Activated CD4-positive, alpha-beta T cell treated with anti-CD3 and anti-CD28 coated beads, Interleukin-2, amount 10 ng/mL, durations not matched to agents 24 days and 14 days (primary cell): ENCODE measurements around the gene CELF2. TPM values are rescaled to one million over a fixed set of nuclear protein-coding genes. Genes with fewer than 3 reads are reported as not detected.

Experiments
- DNase-seq: peaks from one replicate; pipeline ENCODE4 v3.0.0; 2022
- H3K27ac Mint-ChIP-seq: one replicate; pipeline ENCODE4 v1.8.0; 2022; ENCODE audit warnings: mild to moderate bottlenecking, mixed read lengths
- H3K27me3 Mint-ChIP-seq: one replicate; pipeline ENCODE4 v1.8.0; 2022; ENCODE audit warnings: mixed read lengths
- H3K36me3 Mint-ChIP-seq: one replicate; pipeline ENCODE4 v1.8.0; 2022; ENCODE audit warnings: low read depth, mild to moderate bottlenecking, mixed read lengths
- H3K4me1 Mint-ChIP-seq: one replicate; pipeline ENCODE4 v1.8.0; 2021; ENCODE audit warnings: mixed read lengths
- H3K4me3 Mint-ChIP-seq: one replicate; pipeline ENCODE4 v1.8.0; 2022; ENCODE audit warnings: mild to moderate bottlenecking, moderate library complexity, mixed read lengths
- H3K9me3 Mint-ChIP-seq: one replicate; pipeline ENCODE4 v1.8.0; 2021; ENCODE audit warnings: mixed read lengths
- intact Hi-C: fragments of 100-400 bp; cut with micrococcal nuclease; formaldehyde crosslinking; loops from one replicate; pipeline ENCODE4 v1.15.1; 2023
- total RNA-seq: library from RNA; stranded (reverse); gene quantifications from 2 replicates; pipeline ENCODE4 v1.2.3, GENCODE V29; 2022

CELF2 gene
- total RNA-seq, 1 donor from 2014 or later = 95.5 TPM

DNA sequence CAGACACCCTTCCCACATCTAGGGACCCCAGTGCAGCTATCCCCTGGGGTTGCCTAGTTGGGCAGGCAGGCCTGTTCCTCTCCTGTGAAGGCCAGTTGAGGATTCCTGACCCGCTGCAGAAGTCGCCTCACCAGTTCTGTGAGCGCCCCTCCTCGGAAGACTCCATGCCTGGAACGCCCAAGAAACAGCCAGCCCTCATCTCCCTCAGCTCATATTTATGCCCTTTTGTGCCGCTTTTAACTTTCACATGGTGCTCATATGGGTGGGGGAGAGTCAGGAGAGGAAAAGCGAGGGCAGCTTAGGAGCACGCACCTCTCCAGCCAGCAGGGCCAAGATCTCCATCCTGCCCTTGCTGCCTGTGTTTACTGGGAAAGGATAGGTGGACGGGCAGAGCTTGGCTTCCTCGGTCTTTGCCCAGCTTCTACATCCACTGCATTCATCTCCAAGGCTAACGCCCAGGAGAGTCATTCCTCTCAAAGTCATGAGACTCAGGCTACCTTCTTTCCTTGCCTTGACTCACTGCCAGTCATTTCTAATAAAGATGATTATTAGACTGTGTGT, 307.2 kb downstream of the CELF2 start:
- H3K36me3 Mint-ChIP-seq = peaks cover 77% of the 10 kb centered on the region
- no peaks in the 10 kb centered on the region for H3K9me3 Mint-ChIP-seq
- H3K27ac Mint-ChIP-seq = no peak overlapping the region
- intact Hi-C loops = no loop called here
- DNase-seq = no peak
- H3K4me1 Mint-ChIP-seq = peaks cover 20% of the 10 kb centered on the region
- H3K27me3 Mint-ChIP-seq = no peaks in the 10 kb centered on the region
- no peak overlapping the region for H3K4me3 Mint-ChIP-seq

DNA sequence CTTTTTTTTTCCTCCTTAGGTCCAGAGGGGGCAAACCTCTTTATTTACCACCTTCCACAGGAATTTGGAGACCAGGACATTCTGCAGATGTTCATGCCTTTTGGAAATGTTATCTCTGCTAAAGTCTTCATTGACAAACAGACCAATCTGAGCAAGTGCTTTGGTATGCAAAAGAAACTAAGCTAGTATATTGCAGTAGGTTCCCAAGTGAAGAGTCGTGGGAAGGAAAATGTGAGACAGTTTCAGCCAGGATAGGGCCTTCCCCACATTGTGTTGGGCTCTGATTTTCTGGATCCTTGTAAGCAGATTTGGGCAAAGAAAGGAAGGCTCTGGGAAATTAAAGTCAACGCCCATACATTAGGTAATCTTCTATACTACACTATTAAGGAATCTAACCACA, 308.1 kb downstream of the CELF2 start:
- Mint-ChIP-seq H3K9me3 (no peaks in the 10 kb centered on the region), H3K27ac (peak overlapping the region; percentile 40), H3K27me3 (no peaks in the 10 kb centered on the region), H3K4me1 (peaks cover 21% of the 10 kb centered on the region), H3K4me3 (no peak overlapping the region), H3K36me3 (peaks cover 75% of the 10 kb centered on the region)
- DNase-seq = no peak
- intact Hi-C loops = no loop called here

DNA sequence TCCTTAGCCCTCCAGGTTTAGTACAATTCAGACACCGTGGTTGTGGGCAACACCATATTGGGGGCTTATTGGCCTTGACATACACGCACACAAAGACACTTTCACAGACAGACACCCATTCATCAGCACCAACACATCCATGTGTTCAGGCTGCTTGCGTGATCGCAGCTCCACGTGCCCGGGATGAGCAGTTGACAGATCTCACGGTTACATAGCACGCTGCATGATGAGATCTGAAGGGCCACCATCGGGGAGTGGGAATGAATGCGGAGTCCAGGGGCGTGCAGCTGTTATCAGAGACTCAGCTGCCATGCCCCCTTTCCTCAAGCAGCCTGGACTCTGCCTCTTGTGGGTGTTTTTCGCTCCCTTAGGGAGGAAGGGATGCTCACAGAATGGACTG, 308.6 kb downstream of the CELF2 start:
- DNase-seq = no peak
- H3K4me3 Mint-ChIP-seq = no peak overlapping the region
- H3K36me3 Mint-ChIP-seq = peaks cover 71% of the 10 kb centered on the region
- intact Hi-C loops = no loop called here
- H3K9me3 Mint-ChIP-seq = no peaks in the 10 kb centered on the region
- peaks cover 17% of the 10 kb centered on the region for H3K4me1 Mint-ChIP-seq
- no peak overlapping the region for H3K27ac Mint-ChIP-seq
- no peaks in the 10 kb centered on the region for H3K27me3 Mint-ChIP-seq

DNA sequence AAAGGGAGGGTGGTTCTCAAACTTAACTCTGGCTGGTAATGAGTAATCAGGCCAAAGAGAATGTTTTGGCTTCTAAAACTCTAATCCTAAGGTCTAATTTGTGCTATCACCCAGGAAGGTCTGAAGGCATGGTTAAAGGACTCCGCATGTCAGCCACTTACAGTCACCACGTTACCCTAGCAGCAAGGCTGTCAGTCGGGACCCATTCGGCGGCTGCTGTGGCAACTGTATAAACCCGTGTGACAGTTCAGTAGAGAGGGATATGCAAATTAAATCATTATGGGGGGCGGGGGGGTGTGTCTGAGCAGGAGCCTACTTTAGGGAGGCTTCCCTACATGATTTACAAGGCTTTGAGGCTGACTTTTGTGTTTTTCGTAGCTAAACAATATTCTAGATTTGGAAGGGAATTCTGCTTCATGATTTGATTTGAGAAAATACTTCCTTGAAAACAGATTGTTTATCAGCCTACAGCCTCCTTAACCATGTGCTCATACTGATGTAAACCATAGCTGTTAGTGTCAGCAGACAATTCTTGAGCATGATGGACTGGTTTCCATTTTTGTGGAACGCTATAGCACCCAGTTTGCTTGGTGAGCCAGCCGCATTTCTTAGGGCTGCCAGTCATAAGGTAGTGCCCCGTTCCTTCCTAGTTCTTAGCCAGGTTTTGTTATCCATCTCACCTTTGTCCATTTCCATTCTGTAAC, 309.4 kb downstream of the CELF2 start:
- DNase-seq = no peak
- Mint-ChIP-seq H3K4me1 (peaks cover 15% of the 10 kb centered on the region), H3K4me3 (no peak overlapping the region), H3K9me3 (no peaks in the 10 kb centered on the region), H3K27ac (no peak overlapping the region), H3K36me3 (peaks cover 69% of the 10 kb centered on the region), H3K27me3 (no peaks in the 10 kb centered on the region)
- intact Hi-C loops = no loop called here

DNA sequence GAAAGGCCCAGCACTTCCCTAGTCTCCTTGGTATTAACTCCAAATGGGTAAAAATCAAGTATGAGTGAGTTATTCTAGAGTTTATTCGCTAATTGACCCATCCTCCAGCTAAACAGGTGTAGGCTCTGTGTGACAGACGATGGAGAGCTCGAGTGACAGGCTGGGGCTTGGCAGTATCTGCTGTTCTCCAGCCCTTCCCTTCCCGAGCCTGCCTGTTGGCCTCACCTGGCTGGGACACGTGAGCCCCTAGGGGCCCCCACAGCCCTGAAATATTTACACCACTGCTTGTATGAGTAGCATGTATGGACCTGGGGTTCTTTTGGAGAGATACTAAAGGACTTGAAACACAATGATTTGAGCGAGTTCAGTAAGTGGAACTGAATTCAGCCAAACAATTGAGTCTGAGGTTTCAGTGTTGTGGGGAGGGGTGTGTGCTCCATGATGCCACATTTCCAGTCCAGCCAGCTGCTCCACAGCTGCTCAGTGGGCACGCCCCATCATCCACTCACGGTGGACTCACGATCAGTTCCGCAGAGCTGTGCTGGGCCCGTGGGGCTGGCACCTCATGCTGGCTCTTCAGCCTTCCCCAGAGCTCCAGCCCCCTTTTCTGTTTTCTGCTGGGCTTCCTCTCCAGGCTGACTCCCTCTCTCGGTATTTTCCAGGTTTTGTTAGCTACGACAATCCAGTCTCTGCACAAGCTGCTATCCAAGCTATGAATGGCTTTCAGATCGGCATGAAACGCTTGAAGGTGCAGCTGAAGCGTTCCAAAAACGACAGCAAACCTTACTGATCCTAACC, 310.8 kb downstream of the CELF2 start:
- Mint-ChIP-seq H3K27me3 (no peaks in the 10 kb centered on the region), H3K4me3 (no peak overlapping the region), H3K36me3 (peaks cover 70% of the 10 kb centered on the region), H3K9me3 (no peaks in the 10 kb centered on the region), H3K4me1 (peaks cover 22% of the 10 kb centered on the region), H3K27ac (peak overlapping the region; percentile 29)
- intact Hi-C loops = no loop called here
- no peak for DNase-seq

DNA sequence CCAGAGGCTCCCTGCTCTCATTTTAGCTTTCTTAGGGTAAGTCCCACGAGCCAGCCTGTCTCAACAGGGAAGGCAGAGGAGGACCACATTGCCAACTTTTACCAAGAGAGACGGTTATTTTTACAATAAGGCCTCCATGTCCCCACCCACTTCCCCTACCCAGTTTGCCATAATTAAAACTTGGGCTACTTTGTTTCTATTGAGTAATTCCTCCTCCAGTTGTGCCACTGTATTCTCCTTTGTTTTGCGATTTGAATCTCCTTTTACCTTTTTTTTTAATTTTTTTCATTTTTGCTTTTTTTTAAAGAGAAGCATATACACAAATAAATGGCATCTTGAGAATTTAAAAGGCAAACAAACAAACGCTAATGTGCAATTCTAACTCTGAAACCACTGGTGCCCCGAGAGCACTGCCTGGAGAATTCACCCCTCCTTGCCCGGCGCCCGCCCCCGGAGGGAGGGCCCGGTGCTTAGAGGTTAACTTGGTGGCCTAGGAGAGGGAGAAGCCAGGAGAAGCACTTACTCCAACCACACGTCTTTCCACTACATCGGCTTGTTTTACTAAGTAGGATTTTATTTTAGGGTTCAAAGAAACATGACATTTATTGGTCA, 311.5 kb downstream of the CELF2 start:
- intact Hi-C loops = no loop called here
- DNase-seq = no peak
- peak overlapping the region; percentile 22 for H3K27ac Mint-ChIP-seq
- peaks cover 70% of the 10 kb centered on the region for H3K36me3 Mint-ChIP-seq
- H3K4me3 Mint-ChIP-seq = no peak overlapping the region
- peaks cover 23% of the 10 kb centered on the region for H3K4me1 Mint-ChIP-seq
- H3K9me3 Mint-ChIP-seq = no peaks in the 10 kb centered on the region
- H3K27me3 Mint-ChIP-seq = no peaks in the 10 kb centered on the region

DNA sequence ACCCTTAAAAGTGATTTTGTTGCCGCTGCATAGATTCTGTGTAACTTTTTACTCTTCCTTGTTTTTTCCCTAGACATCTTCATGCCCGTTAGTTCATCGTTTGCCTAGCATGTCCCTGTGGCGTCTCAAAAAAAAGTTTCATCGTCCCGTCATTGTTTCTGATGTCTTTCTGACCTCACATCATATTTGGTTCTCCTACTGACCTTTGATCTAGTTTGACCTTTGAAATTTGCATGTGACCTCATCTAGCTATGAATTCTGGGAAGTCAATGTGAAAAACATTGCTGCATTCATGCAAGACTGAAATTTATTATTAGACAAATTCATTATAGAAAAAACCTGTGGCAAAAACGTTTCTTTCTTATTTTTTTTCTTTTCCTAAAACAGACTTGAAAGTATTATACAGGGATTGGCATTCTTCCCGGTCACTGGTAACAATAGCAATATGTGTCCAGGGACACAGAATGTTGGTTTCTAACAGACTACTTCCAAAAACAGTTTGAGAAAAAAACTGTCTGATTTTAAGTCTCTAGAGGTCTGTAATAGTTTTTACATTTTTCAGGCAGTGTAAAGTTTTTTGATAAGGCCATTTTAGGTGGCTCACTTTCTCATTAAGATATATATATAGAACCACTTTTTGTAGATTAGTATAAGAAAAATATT, 312.8 kb downstream of the CELF2 start:
- Mint-ChIP-seq H3K4me3 (no peak overlapping the region), H3K9me3 (no peaks in the 10 kb centered on the region), H3K27me3 (no peaks in the 10 kb centered on the region), H3K27ac (no peak overlapping the region), H3K36me3 (peaks cover 70% of the 10 kb centered on the region), H3K4me1 (peaks cover 33% of the 10 kb centered on the region)
- intact Hi-C loops = no loop called here
- DNase-seq = no peak

DNA sequence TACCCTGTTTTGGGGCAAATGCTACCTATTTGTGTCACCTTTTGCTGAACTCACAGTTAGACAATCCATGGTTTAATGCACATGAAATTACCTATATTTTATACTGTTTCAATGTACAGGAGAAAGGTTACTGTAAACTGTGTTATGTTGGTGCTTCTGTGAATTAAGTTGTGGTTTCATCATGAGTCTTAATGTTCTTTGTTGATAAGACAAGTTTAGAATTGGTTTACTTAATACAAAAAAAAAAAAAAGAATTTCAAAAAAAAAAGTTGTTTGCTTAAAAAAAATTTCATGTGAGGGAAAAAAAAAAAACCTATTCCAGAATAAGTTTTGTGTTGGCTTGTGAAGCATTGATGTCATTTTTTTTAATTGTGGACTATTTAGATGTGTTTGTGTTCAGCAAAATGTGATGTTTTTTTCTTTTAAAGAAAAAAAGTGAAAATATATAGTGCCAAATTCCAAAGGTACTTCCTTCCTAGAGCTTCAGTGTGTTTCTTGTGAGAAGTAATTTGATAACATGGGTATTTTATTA, 313.4 kb downstream of the CELF2 start:
- intact Hi-C loops = no loop called here
- H3K36me3 Mint-ChIP-seq = peaks cover 68% of the 10 kb centered on the region
- H3K4me1 Mint-ChIP-seq = peaks cover 35% of the 10 kb centered on the region

DNA sequence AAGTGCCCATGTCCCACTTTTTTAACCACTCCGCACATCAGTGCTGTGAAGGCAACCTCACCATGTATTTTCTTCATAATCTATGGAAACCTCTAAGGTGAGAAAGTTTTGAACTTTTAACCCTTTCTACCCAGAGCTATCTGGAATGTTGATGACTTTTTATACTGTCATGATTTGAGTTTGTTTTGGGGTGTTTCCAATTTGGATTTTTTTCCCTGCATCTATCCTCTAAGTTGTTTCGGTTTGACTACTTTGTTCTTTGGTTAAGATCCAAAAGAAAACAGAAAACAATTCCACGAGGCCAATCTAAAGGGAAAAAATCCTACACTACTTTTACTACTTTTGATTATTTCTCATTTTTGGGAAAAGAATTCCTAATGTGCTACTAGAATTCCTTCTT, 314.1 kb downstream of the CELF2 start:
- H3K27ac Mint-ChIP-seq = no peak overlapping the region
- H3K36me3 Mint-ChIP-seq = peaks cover 67% of the 10 kb centered on the region
- H3K4me3 Mint-ChIP-seq = no peak overlapping the region

More for the DNA sequence above, 313.4 kb downstream of the CELF2 start:
- H3K9me3 Mint-ChIP-seq = no peaks in the 10 kb centered on the region
- H3K27ac Mint-ChIP-seq = no peak overlapping the region
- H3K4me3 Mint-ChIP-seq = no peak overlapping the region
- no peak for DNase-seq
- no peaks in the 10 kb centered on the region for H3K27me3 Mint-ChIP-seq

DNA sequence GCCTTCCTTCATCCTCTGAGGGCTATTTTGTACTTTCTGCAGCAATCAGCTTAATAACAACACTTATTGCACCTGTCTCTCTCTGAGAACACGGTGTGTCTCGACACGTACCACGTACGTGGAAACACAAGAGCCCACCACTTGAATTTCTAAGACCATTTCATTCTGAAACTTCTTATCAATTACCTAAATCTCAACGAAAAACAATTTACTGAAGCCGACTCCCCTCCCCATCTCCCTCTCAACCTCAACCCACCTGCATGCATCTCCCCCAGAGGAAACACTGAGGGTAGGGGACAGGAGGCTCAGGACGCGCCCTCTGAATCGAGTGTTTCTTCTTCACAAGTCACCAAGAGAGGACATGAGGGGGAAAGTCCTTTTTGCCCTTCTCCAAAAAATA, 315.2 kb downstream of the CELF2 start:
- intact Hi-C loops = no loop called here
- Mint-ChIP-seq H3K9me3 (no peaks in the 10 kb centered on the region), H3K27ac (peak overlapping the region; percentile 61), H3K4me3 (no peak overlapping the region), H3K4me1 (peaks cover 37% of the 10 kb centered on the region), H3K36me3 (peaks cover 60% of the 10 kb centered on the region), H3K27me3 (no peaks in the 10 kb centered on the region)
- no peak for DNase-seq

More for the DNA sequence above, 314.1 kb downstream of the CELF2 start:
- Mint-ChIP-seq H3K4me1 (peaks cover 37% of the 10 kb centered on the region), H3K27me3 (no peaks in the 10 kb centered on the region), H3K9me3 (no peaks in the 10 kb centered on the region)
- DNase-seq = no peak
- intact Hi-C loops = no loop called here

DNA sequence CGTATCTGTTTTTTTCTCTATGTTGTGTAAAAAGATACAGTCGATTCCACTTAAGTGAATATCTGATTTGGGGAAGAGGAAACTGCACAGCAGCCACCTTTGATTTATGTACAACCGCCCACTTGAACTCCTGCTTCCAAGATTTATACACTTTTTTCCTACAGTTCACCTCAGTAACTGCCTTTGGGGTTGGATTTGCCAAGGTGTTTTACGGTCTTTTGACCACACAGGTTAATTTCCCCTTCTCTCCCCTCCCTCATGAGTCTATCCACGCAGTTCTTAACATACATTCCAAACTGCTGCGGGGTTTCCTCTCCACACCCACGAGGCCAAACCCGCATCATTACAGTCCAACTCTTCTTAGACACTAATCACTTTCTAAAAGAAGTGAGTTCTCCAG, 316.8 kb downstream of the CELF2 start:
- H3K36me3 Mint-ChIP-seq = peaks cover 50% of the 10 kb centered on the region
- no peak for DNase-seq
- no peaks in the 10 kb centered on the region for H3K27me3 Mint-ChIP-seq
- no peak overlapping the region for H3K4me3 Mint-ChIP-seq
- H3K4me1 Mint-ChIP-seq = peaks cover 32% of the 10 kb centered on the region
- no peaks in the 10 kb centered on the region for H3K9me3 Mint-ChIP-seq
- peak overlapping the region; percentile 15 for H3K27ac Mint-ChIP-seq
- intact Hi-C loops = no loop called here

DNA sequence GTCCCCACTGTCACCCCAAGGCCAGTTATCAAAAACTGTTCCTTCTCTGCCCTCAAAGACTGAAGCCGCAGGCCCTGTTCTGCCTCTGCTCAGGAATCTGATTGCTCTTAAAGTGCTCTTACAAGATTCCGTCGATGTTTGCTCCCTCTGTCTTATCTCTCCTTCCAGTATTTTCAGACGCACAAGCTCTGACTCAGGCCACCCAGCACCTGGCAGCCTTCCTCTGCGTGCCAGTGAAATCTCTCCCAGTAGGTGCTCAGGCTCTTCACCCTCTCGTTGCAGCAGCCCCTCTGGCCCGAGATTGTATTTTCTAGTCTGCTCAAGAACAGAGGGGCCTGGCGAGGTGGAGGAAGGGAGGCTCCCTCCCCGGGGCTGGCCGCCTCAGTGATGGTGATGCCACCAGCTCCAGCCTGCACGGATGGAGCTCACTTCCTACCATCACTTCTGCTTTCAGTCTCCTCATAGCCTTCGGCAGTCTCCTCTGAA, 317.5 kb downstream of the CELF2 start:
- Mint-ChIP-seq H3K36me3 (peaks cover 44% of the 10 kb centered on the region), H3K4me3 (no peak overlapping the region), H3K9me3 (no peaks in the 10 kb centered on the region), H3K27ac (peak overlapping the region; percentile 43), H3K27me3 (no peaks in the 10 kb centered on the region), H3K4me1 (peaks cover 28% of the 10 kb centered on the region)
- DNase-seq = no peak
- intact Hi-C loops = no loop called here

DNA sequence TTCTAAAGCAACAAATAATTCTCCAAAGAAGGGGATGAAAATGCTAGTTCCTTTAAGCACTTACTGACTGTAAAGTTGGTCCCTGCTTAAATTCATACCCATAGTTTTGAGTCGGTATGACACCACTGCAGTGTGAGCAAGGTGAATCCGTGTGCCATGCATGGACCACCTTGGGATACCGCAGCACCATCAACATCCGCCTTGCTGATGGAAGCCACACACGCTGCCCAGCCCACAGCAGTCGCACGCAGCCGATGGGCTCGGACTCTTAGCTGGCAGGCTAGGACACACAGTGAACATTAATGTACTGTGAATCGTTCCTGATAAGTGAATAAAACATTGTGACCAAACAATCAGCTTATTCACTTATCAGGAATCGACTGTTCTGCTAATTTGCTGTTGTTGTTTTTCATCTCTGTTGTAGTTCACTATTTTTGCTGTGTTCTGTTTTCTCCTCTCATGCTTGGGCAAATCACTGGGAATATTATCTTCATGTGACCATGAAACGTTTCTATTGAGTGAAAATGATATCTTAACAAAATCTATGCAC, 318.3 kb downstream of the CELF2 start:
- intact Hi-C loops = no loop called here
- no peak overlapping the region for H3K27ac Mint-ChIP-seq

More for the DNA sequence above, 318.3 kb downstream of the CELF2 start:
- Mint-ChIP-seq H3K36me3 (peaks cover 41% of the 10 kb centered on the region), H3K9me3 (no peaks in the 10 kb centered on the region), H3K27me3 (no peaks in the 10 kb centered on the region), H3K4me3 (no peak overlapping the region), H3K4me1 (peaks cover 26% of the 10 kb centered on the region)
- DNase-seq = no peak
